Putamen (tissue), 1 donor: ENCODE results near the gene ZNF160.
"Not testable (repeated sequence)": the region's sequence is repeated elsewhere in the genome, so short reads cannot be mapped to it uniquely, and the experiment has no call there.

Experiments used
- DNase-seq: peaks from one replicate; pipeline ENCODE4 v3.0.0-alpha.2; 2016; ENCODE audit warnings: low spot score

ZNF160 gene

DNA sequence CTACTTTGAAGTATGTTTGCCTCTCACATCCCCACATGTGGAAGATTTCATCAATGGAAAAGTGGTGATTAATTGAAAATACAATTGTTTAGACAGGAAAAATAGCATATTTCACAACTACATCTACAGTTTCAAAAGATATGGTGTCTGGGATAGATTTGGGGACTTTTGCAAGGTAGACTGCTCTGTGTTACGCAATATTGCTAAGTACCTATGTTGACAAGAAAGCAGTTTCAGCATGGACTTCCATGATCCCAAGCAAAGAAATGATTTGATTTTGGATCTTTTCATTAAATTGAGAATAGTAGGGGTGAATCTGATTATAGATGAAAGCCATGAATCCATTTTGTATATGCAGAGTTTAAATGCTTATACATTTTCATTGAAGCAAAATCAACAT is 10.5 kb downstream of the ZNF160 start:
- DNase-seq: no peak

DNA sequence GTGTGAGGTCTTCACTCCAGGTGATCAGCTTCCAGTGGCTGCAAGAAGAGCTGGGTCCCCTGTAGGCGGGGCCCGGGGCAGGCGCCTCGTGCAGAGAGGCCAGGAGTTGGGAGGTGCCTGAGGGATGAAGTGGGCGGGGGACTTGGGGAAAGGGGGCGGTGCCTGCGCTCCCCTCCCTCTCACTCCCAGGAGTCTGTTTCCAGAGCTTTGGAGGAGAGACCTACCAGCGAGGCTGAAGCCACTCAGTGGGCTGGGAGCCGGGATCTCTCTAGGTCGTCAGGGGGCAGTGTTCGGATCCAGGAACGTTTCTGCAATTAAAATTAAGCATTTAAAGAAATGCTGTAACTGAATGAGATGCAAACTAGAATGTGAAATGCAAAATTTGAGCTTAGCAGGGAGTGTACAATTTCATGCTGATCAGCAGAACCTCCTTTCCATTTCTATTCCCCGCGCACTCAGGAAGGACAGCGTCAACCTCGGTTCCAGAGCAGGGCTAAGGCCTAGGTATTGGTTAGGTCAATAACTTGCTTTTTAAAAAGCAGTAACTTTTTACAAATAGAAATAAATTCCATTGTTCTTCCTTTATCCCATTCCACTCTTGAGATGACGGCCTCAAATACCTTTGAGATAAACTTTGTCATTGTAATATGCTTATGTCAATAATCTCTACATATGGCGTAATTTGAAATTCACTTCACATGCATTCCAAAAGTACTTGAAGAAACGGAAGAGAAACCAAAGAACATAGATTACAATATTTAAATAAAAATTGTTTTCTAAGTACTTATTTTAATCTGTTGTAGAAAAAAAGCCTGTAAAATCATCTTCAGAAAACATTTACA is 11.6 kb downstream of the ZNF160 start:
- no peak for DNase-seq

DNA sequence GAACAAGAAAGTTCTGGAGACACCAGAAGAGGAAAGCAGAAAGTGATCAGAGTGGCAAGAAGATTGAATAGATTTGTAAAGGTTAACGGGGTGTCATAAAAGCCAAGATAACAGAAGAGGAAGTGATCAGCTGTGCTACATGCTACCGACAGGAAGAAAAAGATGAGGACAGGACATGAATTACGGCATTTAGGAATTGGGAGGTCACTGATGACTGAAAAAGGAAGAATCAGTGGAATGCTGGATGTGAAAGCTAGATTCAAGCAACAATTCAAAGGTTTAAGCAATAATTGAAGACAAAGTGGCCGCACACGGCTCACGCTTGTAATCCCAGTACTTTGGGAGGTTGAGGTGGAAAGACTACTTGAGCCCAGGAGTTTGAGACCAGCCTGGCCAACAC is 15.1 kb downstream of the ZNF160 start:
- DNase-seq: no peak

DNA sequence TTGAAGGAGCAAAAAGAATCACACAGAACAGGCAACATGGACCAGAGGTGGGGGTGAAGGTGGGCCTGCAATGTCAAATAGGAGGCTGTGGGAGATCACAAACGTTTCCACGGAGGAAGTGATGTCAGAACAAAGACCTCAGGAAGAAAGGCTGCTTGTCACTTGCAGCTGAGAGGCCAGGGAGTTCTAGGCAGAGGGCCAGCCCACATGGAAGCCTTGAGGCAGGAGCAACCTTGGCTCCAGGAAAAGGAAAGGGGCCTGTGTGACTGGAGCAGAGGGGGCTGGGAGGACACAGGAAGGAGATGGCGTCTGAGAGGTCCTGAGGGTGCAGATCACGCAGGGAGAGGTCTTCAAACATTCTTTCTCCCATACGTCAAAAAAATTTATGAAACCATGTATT is 16.3 kb downstream of the ZNF160 start:
- DNase-seq: peak; percentile 56

DNA sequence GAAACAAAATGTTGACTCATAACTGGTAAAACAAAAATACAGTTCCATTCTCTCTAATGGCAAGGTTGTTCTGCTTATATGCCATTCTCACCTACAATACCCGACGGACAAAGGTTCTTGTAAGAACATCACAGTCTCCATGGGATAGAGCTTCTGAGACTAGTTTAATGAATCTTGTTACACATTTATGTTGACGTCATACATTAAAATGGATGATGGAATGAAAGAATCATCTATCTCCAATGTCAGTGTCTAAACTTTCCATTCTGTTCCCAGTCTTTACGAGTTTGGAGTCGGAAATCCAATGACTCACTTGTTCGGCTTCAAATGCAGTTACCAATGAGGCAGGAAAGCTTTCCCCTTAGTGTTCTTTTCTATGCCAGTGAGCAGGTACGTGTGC is 17.7 kb downstream of the ZNF160 start:
- no peak for DNase-seq

DNA sequence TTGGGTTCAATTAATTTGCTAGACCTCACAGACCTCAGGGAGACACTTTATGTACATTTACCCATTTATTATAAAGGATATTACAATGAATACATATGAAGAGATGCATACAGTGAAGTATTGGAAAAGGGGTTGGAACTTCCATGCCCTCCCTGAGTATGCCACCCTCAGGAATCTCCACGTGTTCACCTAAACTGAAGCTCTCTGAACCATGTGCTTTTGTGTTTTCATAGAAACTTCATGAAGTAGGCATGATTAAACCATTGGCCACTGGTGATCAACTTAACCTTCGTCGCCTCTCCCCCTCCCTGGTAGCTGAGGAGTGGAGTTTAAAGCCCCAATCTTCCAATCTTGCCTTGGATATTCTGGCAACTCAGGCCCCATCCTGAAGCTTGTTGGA is 20.3 kb downstream of the ZNF160 start:
- no peak for DNase-seq

DNA sequence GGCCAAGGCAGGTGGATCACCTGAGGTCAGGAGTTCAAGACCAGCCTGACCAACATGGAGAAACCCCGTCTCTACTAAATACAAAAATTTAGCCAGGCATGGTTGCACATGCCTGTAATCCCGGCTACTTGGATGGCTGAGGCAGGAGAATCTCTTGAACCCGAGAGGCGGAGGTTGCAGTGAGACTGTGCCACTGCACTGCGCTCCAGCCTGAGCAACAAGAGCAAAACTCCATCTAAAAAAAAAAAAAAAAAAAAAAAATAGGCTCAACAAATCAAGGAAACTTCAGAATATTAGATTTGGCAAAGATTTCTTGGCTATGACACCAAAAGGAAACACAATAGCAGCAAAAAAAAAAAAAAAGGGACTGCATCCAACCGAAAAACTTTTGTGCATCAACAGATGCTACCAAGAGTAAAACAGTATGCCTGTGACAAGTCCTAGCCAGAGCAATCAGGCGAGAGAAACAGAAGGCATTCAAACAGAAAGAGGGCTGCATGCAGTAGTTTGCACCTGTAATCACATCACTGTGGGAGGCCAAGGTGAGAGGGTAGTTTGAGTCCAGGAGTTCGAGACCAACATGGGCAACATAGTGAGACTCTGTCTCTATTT is 23.8 kb downstream of the ZNF160 start:
- no peak for DNase-seq

DNA sequence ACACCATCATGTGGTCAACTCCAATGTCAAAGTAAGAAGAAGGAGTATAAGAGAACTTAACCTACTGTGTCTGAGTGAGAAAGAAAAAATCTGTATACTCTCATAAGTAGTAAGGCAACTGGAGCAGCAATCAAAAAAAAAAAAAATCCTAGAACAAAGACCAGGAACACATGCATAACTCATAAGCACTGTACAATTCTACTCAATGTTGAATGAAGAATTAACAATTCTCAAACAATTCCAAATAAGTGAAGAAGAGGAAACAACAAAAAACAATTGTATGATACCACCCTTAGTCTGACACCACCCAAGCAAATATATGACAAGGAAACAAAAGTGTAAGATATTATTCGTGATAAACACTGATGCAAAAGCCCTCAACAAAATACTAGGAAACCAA is 24.6 kb downstream of the ZNF160 start:
- DNase-seq: no peak

DNA sequence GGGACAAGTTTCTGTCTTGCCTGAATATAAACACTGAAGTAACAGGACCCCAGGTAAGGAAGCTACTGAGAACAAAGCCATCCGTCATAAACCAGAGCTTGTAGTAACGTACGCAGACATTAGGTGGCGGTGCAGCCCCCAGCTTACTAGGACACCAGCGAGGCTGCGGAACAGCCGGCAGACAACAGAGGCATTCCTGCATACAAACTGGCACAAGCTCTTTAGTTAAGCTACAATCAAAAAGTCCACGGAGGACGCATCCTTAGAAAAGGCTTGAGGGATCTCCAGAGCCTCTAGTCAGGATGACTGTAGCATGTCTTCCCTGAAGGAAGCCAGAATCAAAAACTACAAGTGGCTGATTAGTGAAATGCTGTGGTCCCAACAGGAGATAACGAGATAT is 26.2 kb downstream of the ZNF160 start:
- DNase-seq: peak; percentile 66

DNA sequence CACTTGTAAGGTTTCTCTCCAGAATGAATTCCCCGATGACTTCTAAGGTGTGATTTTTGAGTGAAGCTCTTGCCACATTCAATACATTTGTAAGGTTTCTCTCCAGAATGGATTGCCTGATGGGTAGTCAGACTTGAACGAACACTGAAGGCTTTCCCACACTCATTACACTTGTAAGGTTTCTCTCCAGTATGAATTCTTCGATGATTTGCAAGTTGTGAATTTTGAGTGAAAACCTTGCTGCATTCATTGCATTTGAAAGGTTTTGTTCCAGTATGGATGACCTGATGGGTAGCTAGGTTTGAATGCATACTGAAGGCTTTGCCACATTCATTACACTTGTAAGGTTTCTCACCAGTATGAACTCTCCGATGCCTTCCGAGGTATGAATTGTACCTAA is 34.4 kb downstream of the ZNF160 start:
- no peak for DNase-seq

DNA sequence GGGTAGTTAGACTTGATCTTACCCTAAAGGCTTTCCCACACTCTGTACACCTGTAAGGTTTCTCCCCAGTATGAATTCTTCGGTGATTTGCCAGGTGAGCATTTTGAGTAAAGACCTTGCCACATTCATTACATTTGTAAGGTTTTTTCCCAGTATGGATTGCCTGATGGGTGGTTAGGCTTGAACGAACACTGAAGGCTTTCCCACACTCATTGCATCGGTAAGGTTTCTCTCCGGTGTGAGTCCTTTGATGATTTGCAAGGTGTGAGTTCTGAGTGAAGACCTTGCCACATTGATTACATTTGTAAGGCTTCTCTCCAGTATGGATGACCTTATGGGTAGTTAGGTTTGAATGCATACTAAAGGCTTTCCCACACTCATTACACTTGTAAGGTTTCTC is 35.0 kb downstream of the ZNF160 start:
- no peak for DNase-seq

DNA sequence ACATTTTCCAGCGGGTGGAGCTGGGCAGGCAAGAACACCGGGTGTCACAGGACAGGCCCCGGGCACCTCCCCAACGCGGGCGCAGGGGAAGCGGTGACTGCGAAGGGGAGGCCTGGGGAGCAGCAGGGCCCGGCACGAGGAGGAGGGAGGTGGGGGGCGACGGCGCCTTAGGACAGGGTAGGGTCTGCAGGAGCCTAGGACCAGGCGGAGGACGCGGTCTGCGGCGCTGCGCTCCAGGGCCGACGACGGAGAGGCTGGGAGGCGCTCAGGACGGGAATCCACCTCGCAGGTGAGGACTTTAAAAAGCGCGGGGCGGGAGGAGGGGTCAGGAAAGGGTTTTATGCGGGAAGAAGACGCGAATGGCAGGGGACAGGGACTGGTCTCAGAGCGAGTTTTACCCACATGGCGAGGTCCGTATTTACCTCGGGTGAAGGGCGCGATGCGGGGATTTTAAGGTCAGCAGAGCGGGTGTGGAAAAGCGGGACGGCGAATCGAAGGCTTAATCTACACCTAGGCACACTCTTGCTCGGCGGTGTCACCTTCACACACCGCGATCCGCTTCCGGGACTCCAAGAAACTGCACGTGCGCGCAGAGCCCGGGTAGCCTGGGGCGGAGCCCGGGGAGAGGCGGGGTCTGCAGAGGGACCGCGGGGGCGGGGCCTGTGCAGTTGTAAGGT is 45.2 kb downstream of the ZNF160 start:
- no peak for DNase-seq

DNA sequence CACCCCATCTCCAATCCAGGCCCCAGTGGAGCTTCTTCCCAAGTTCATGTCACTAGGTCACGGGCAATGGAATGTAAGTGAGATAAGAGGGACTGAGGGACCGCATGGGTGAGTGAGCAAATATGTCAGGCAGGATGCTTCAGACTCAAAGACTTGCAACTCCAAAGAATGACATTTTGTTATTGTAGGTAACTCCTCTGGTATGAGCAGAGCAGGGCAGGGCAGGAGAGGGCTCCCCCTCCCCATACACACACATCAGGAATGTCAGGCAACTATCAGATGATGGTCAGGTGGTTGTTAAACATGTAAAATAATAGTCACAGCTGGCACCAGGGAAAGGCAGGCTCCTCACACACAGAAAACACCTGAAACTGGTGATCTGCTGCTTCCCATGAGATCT is 48.1 kb downstream of the ZNF160 start:
- DNase-seq: no peak

DNA sequence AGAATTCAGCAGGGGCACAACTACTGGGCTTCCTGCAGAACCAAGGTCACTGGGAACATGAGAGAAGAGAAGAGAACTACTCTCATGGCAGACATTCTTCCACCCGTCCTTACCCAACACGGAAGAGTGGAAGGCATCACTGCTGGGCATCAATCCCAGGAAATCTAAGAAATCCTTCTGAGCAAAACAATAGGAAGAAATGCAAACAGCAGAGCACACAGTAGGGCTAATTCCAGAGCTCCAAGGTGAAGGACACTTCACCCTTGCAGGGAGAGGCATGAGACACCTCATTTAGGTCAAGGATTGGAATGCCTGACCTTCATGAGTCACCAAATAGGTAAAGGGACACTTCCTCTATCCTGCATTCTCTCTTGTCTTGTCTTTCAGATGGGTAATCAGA is 55.8 kb downstream of the ZNF160 start:
- DNase-seq: no peak

DNA sequence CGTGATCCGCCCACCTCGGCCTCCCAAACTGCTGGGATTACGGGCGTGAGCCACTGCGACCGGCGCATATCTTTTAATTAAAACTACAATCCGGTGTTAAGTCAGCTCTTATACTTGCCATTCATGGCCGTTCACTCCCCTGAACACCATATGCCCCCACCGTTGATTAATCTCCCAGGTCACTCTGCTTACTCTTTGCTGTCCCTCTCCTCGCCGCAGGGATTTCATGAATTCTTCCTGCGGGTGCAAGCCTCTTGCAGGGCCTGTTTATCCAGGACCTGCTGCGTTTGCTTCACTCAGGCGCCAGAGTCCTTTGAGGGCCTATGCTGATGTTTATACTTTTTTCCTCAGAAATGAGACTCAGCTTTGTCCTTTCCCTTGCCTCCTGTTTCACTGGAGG is 57.7 kb downstream of the ZNF160 start:
- no peak for DNase-seq

DNA sequence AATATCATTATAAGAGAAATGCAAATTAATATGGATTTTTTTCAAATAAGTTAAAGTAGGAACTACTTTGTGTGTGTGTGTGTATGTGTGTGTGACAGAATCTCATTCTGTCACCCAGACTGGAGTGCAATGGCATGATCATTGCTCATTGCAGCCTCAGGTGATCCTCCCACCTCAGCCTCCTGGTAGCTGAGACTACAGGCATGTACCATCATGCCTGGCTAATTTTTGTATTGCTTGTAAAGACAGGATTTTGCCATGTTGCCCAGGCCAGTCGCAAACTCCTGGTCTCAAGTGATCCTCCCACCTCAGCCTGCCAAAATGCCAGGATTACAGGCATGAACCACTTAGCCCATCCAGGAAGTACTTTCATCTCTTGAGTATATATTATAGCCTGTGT is 61.9 kb downstream of the ZNF160 start:
- no peak for DNase-seq

DNA sequence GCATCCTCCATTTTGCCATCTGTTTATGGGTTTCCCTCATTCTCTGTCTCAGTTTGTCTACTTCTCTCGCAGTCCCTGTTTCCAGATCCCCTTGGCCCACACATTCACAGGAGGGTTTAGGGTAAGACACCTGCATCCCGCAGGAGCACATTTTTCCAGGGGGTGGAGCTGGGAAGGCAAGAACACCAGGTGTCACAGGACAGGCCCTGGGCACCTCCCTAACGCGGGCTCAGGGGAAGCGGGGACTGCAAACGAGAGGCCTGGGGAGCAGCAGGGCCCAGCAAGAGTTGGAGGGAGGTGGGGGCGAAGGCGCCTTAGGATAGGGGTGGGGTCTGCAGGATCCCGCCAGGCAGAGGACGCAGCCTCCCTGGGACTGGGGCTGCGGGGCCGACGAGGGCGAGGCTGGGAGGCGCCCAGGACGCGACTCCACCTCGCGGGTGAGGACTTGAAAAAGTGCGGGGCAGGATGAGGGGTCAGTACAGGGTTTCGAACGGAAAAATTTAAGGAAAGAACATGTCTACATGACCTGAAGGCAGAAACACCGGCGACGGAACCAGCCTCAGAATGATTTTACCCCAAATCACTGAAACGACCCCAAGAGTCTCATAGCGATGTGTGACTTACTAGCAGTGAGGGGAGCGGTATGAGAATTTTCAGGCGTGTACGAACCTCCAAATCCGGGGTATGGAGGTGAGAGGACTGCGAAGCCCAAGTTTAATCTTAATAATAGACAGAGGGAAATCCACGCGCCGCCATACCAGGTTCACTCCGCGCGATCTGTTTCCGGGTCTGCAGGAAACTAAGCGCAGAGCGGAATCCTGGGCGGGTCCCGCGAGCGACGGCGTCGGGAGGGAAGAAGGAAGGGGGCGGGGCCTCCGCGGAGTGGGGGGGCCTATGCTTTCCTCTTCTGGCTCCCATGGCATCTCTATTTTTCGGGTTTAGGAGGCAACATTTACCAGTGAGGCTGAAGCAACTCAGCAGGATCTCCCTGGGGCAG is 65.8 kb downstream of the ZNF160 start:
- DNase-seq: peak; percentile 42

DNA sequence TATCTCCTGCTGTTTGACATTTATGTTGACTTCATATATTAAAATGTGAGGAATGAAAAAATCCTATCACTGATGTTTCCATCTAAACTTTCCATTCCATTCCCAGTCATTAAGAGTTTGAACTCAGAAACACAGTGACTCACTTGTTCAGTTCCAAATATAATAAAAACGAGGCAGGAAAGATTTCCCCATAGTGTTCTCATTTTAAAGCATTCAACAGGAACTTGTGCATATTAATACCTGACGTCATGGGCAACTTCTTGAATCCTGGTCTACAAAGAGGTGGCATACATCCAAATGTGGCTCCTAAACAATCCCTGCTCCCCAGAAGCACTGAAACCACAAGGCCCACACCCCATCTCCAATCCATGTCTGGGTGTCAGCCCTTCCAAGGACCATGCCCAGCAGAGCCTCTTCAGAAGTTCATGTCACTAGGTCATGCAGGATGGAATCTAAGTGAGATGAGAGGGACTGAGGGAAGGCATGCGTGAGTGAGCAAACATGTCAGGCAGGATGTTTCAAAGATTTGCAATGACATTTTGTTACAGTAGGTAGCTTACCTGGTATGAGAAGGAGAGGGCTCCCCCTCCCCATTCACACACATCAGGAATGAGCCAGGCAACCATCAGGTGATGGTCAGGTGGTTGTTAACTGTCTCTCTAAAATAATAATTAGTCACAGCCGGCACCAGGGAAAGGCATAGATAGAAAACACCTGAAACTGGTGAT is 68.1 kb downstream of the ZNF160 start:
- no peak for DNase-seq

DNA sequence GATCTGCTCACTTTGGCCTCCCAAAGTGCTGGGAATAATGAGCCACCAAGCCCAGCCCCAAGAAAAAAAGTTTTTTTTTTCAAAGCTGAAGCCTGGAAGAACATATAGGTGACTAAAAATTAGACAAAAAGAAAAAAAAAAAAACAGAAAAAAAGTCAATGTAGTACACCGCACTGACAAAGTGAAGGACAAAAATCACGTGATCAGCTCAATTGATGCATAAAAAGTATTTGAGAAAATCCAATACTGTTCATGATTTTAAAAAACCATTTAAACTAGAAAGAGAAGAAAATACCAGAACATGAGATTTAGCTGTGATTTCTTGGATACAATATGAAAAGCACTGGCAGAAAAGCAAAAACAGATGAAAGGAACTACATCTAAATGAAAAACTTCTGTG is 69.2 kb downstream of the ZNF160 start:
- DNase-seq: no peak

DNA sequence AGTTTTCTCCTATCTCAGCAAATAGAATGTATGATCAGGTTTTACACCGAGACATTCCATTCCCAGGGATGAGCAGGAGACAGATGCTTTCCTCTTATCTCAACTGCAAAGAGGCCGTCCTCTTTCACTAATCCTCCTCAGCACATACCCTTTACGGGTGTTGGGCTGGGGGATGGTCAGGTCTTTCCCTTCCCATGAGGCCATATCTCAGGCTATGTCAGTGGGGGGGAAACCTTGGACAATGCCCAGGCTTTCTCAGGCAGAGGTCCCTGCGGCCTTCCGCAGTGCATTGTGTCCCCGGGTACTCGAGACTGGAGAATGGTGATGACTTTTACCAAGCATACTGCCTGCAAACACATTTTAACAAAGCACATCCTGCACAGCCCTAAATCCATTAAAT is 74.9 kb downstream of the ZNF160 start:
- not testable (repeated sequence) for DNase-seq

DNA sequence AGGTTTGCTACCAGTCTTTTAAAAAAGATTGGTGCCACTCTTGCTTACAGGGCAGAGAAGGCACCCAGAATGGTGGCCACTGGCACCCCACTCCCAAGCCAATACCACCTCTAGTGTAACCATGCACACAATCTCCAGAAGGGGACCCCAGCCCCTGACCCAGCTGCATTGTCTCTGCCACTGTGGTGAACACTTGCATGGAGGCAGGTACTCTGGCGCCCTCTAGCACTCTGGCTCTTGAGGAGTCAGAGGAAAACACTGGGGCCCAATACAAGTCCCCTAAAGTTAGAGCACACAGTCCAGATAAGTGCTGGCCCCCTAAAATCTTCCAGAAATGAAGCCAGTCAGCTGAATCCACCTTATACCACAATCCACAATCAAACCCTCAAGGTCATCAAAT is 83.5 kb downstream of the ZNF160 start:
- DNase-seq: no peak
